ENCODE measurements around the gene TAF1C. TPM values are rescaled to one million over a fixed set of nuclear protein-coding genes. Genes with fewer than 3 reads are reported as not detected.

The TAF1C gene
- total RNA-seq, 1 donor, result 19.5 TPM

GRCh38 chr16:84159800-84160199 lies 27.1 kb downstream of the TAF1C start:
- no peaks in the 10 kb centered on the region for H3K79me2 ChIP-seq (ENCODE audit: insufficient read depth, low read length)
- no peaks in the 10 kb centered on the region for H3K36me3 ChIP-seq (ENCODE audit: insufficient read depth, low read length)
- H3K9me3 ChIP-seq (ENCODE audit: low read depth, low read length), result no peaks in the 10 kb centered on the region
- H3K4me2 ChIP-seq (ENCODE audit: insufficient read depth, low read length), result no peak overlapping the region
- no peak overlapping the region for H3K27ac ChIP-seq (ENCODE audit: low read depth, low read length)
- DNase-seq (ENCODE audit: insufficient read length, low spot score, missing footprints), result peak; percentile 17
- no peaks in the 10 kb centered on the region for H4K20me1 ChIP-seq (ENCODE audit: insufficient read depth, low read length)
- H3K27me3 ChIP-seq (ENCODE audit: insufficient read depth, low read length), result peaks cover 40% of the 10 kb centered on the region
- H3K4me1 ChIP-seq (ENCODE audit: insufficient read depth, low read length), result no peaks in the 10 kb centered on the region
- no peak overlapping the region for H3K4me3 ChIP-seq (ENCODE audit: insufficient read depth, low read length)
- no peak overlapping the region for H2AFZ ChIP-seq (ENCODE audit: low read length)
- no peak for TF ChIP-seq CTCF (IDR thresholded peaks at IDR 0.05; ENCODE audit: extremely low read depth, low read depth, low read length)

GRCh38 chr16:84159007-84159406 lies 27.9 kb downstream of the TAF1C start:
- no peak for TF ChIP-seq CTCF (IDR thresholded peaks at IDR 0.05; ENCODE audit: extremely low read depth, low read depth, low read length)
- no peak for DNase-seq (ENCODE audit: insufficient read length, low spot score, missing footprints)
- Histone ChIP-seq H3K27me3 (ENCODE audit: insufficient read depth, low read length) (peaks cover 33% of the 10 kb centered on the region), H3K4me1 (ENCODE audit: insufficient read depth, low read length) (peaks cover 1% of the 10 kb centered on the region), H3K79me2 (ENCODE audit: insufficient read depth, low read length) (no peaks in the 10 kb centered on the region), H3K36me3 (ENCODE audit: insufficient read depth, low read length) (no peaks in the 10 kb centered on the region), H3K27ac (ENCODE audit: low read depth, low read length) (no peak overlapping the region), H3K4me3 (ENCODE audit: insufficient read depth, low read length) (no peak overlapping the region), H3K9me3 (ENCODE audit: low read depth, low read length) (no peaks in the 10 kb centered on the region), H3K4me2 (ENCODE audit: insufficient read depth, low read length) (no peak overlapping the region), H4K20me1 (ENCODE audit: insufficient read depth, low read length) (no peaks in the 10 kb centered on the region), H2AFZ (ENCODE audit: low read length) (no peak overlapping the region)

- no peak overlapping the region for H2AFZ ChIP-seq (ENCODE audit: low read length)
- TF ChIP-seq CTCF (IDR thresholded peaks at IDR 0.05; ENCODE audit: extremely low read depth, low read depth, low read length), result no peak
- H3K4me2 ChIP-seq (ENCODE audit: insufficient read depth, low read length), result no peak overlapping the region
- H3K4me1 ChIP-seq (ENCODE audit: insufficient read depth, low read length), result peaks cover 5% of the 10 kb centered on the region
- no peaks in the 10 kb centered on the region for H3K79me2 ChIP-seq (ENCODE audit: insufficient read depth, low read length)
- H4K20me1 ChIP-seq (ENCODE audit: insufficient read depth, low read length), result no peaks in the 10 kb centered on the region
- no peak for DNase-seq (ENCODE audit: insufficient read length, low spot score, missing footprints)
- H3K4me3 ChIP-seq (ENCODE audit: insufficient read depth, low read length), result no peak overlapping the region
- peaks cover 32% of the 10 kb centered on the region for H3K27me3 ChIP-seq (ENCODE audit: insufficient read depth, low read length)
- H3K9me3 ChIP-seq (ENCODE audit: low read depth, low read length), result no peaks in the 10 kb centered on the region
- H3K36me3 ChIP-seq (ENCODE audit: insufficient read depth, low read length), result no peaks in the 10 kb centered on the region
- no peak overlapping the region for H3K27ac ChIP-seq (ENCODE audit: low read depth, low read length)
These were observed 30.5 kb downstream of the TAF1C start for GRCh38 chr16:84156342-84156784.

- Histone ChIP-seq H3K79me2 (ENCODE audit: insufficient read depth, low read length) (no peaks in the 10 kb centered on the region), H3K4me3 (ENCODE audit: insufficient read depth, low read length) (no peak overlapping the region), H3K27me3 (ENCODE audit: insufficient read depth, low read length) (peaks cover 26% of the 10 kb centered on the region), H3K4me2 (ENCODE audit: insufficient read depth, low read length) (no peak overlapping the region), H3K4me1 (ENCODE audit: insufficient read depth, low read length) (peaks cover 5% of the 10 kb centered on the region), H3K36me3 (ENCODE audit: insufficient read depth, low read length) (no peaks in the 10 kb centered on the region), H4K20me1 (ENCODE audit: insufficient read depth, low read length) (no peaks in the 10 kb centered on the region), H3K27ac (ENCODE audit: low read depth, low read length) (no peak overlapping the region), H3K9me3 (ENCODE audit: low read depth, low read length) (no peaks in the 10 kb centered on the region), H2AFZ (ENCODE audit: low read length) (no peak overlapping the region)
- no peak for DNase-seq (ENCODE audit: insufficient read length, low spot score, missing footprints)
- TF ChIP-seq CTCF (IDR thresholded peaks at IDR 0.05; ENCODE audit: extremely low read depth, low read depth, low read length), result no peak
These were observed 31.1 kb downstream of the TAF1C start for GRCh38 chr16:84155771-84156170.

All from osteoblast (primary cell).